Epithelial cell of proximal tubule (primary cell): Measurements from ENCODE around the gene RALGDS. TPM values are rescaled to one million over a fixed set of nuclear protein-coding genes. Genes with fewer than 3 reads are reported as not detected.
A peak's percentile ranks its signal among the peaks of the same experiment; 100 is the strongest.

Source experiments
- DNase-seq: peaks from one replicate; pipeline ENCODE4 v3.0.0-alpha.2; 2011; ENCODE audit warnings: low read depth
- H3K4me3 ChIP-seq: 2 replicates; pipeline ENCODE4 v1.5.1; 2011; ENCODE audit warnings: low read depth, mild to moderate bottlenecking, low read length
- total RNA-seq: library from RNA; depleted of rRNA; stranded (reverse); fragments of >200 nt; gene quantifications from 2 replicates; pipeline ENCODE4 v1.2.3, GENCODE V29; 2015
- TF ChIP-seq, protein P1 (sequence below): conservative IDR thresholded peaks from 2 replicates; pipeline ENCODE4 v1.5.1; 2012; ENCODE audit warnings: low read depth, mild to moderate bottlenecking, low read length

RALGDS gene
- total RNA-seq, 1 donor from 2014 or later = 39.0 TPM

DNA sequence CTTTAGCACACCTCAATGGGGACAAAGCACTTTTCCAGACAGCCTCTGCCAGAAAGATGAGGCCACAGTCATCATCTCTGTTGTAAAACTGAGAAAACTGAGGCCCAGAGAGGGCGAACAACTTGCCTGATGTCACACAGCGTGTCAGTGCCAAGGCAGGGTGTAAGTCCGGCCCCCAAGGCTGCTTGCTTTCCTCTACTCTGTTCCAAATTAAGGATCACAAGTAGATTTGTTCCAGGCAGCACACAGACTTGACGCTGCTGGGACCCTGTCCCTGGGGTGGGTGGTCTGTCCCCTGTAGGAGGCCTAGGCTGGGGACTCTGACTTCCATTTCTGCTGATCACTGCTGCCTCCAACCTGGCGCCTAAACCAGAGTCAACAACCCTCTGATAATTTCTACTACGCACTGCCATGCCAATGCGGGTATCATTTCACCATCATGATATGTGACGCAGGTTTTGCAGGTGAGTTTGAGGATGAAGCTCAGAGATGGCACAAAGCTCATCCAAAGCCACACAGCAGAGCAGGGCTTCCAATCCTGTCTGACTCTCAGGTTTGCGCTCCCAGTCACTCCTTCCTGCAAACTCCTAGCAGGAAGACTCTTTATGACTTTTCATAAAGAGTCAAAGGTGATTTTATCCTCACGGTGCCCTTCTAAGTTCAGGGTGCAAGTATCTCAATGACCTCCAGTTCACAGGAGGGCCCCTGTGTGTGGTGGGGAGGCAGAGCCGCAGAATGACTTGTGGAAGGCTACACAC lies 13.5 kb upstream of the RALGDS start:
- no peak for DNase-seq

DNA sequence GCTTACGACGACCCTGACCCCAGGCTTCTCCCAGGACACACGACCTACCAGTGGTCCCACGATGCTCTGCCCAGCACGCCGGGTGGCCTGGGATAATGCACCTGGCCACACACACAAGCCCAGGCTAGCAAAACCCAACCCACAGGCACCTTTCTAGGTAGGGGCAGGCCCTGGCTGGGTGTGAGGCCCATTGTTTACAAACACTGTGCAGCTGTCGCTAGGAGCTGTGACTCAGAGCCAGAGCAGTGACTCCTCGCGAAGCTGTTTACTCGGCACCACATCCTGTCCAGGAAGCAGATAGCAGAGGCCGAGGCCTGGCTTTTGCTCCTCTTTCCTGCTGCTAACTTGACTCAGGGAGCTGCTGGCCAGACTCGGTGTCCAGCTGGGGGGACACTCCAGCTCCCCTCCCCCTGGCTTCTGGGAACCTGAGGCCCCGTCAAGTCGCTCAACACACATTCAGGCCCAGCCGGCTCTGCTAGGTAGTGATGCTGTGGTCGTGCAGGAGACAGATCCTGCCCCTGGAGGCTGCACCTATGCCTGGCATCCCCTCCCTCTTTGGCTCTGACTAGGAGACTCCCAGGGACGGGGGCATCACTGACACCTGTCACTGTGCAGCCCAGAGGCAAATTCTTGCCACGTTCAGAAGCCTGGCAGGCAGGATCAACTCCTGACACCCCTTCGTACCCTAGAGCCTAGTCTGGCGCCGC lies 12.8 kb upstream of the RALGDS start:
- H3K4me3 ChIP-seq = no peak overlapping the region
- TF ChIP-seq, protein P1, sequence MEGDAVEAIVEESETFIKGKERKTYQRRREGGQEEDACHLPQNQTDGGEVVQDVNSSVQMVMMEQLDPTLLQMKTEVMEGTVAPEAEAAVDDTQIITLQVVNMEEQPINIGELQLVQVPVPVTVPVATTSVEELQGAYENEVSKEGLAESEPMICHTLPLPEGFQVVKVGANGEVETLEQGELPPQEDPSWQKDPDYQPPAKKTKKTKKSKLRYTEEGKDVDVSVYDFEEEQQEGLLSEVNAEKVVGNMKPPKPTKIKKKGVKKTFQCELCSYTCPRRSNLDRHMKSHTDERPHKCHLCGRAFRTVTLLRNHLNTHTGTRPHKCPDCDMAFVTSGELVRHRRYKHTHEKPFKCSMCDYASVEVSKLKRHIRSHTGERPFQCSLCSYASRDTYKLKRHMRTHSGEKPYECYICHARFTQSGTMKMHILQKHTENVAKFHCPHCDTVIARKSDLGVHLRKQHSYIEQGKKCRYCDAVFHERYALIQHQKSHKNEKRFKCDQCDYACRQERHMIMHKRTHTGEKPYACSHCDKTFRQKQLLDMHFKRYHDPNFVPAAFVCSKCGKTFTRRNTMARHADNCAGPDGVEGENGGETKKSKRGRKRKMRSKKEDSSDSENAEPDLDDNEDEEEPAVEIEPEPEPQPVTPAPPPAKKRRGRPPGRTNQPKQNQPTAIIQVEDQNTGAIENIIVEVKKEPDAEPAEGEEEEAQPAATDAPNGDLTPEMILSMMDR = no peak
- peak; percentile 69 for DNase-seq

More for the DNA sequence above, 13.5 kb upstream of the RALGDS start:
- TF ChIP-seq, protein P1 = no peak
- no peak overlapping the region for H3K4me3 ChIP-seq

DNA sequence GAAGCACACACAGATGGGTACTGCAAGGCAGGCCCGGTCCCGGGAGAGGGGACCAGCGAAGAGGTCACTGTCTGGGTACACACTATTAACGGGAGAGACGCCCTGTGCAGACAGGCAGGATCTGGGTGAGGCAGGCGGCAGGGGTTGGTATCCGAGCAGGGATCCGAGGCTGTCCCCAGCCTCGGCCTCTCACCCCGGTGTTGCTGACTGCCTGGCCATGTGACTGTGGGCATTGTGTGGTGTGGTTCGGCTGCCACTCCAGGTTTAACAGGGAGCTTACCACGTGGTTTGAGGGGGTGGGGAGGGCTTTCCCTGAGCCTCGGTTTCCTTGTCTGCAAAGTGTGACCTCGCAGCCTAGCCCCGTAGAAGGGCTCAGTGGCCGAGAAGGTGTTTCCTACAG lies 11.1 kb upstream of the RALGDS start:
- no peak overlapping the region for H3K4me3 ChIP-seq
- TF ChIP-seq, protein P1 = no peak
- no peak for DNase-seq

DNA sequence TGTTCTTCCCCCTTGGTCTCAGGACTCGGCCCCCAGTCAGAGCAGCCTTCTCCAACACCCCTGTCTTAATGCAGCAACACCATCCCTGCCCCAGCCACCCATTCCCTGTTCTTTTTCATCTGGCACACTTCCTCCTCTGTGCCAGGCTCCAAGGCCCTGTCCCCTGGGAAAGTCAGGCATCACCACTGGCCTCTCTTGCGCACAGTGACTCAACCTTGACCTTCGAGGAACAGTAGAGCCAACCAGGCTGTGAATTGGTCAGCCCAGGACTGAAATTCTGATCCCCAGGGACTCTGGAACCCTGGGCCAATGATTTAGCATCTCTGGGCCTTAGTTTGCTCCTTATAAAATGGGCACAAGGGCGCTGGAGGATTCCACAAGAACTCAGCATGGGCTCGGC lies 10.5 kb upstream of the RALGDS start:
- DNase-seq = no peak
- no peak overlapping the region for H3K4me3 ChIP-seq
- TF ChIP-seq, protein P1 = no peak

DNA sequence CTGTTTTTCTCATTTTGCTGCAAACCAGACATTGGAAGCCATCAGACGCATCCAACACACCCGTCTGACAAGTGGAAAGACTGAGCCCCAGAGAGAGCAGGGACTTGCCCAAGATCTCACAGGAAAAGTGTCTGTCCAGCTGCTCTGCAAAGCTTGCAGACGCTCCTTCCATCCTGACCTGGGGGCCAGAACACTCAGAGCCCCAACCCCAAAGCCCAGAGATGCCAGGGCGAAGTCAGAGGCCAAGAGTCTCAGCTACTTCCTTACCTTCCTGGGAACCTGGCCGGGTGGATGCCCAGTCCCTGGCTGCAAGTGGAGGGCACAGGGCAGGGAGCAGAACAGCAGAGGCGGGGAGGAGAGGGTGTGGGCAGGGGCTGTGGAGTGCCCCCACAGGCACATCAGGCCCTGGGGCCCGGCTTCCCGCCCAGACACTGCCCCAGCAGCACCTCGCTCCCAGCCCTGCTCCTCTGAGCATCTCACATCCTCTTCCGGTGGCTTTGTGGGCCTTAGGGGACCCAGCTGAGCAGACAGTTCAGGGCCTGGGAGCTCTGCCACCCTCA lies 9.7 kb upstream of the RALGDS start:
- H3K4me3 ChIP-seq = no peak overlapping the region
- TF ChIP-seq, protein P1 = no peak
- DNase-seq = no peak

DNA sequence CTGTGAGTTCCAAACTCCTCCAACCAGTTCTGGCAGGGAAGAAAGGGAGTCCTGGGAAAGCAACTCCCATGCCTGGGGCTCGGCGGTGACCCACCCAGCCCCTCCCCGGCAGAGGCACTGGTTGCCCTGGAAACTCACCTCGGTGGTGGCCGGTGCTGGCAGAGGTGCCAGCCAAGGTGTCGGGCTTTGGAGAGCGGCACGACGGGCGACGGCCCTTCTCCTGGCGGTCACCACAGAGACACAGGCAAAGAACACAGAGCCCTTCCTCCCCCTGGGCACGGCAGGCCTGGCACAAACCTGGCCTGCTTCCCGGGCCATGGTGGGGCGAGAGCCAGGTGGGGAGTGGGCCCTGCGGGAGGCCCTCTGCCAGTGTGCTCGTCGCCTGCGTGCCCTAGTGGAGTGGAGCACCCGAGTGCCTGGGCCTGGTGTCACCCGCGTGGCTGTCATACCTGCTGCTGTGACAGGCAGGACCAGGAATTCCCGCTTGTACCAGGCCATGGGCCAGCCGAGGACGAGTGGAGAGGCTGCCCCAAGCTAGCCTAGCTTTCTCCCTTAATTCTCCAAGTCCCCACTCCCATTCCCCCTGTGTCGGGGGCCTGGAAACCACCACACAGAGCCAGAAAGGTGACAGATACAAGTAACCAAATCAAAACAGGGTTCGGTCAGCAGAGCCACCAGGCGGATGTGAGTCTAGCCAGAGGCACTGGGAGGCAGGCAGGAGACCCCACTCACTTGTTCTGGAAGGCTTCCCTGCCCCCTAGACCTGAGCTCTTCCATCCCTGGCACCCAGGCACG lies 8.2 kb upstream of the RALGDS start:
- DNase-seq = no peak
- H3K4me3 ChIP-seq = no peak overlapping the region
- TF ChIP-seq, protein P1 = no peak
